Endothelial cell (in vitro differentiated cells): Measurements from ENCODE around the gene OCSTAMP. TPM values are rescaled to one million over a fixed set of nuclear protein-coding genes. Genes with fewer than 3 reads are reported as not detected.

Experiments
- DNase-seq: peaks from one replicate; pipeline ENCODE4 v3.0.0; 2021; ENCODE audit warnings: low spot score
- H3K27ac Mint-ChIP-seq: one replicate; pipeline ENCODE4 v1.8.0; 2021; ENCODE audit warnings: mixed read lengths, inconsistent platforms; ENCODE audit not compliant: unreplicated experiment
- H3K27me3 Mint-ChIP-seq: one replicate; pipeline ENCODE4 v1.8.0; 2021; ENCODE audit warnings: mild to moderate bottlenecking, moderate library complexity, mixed read lengths, inconsistent platforms; ENCODE audit not compliant: unreplicated experiment
- H3K36me3 Mint-ChIP-seq: one replicate; pipeline ENCODE4 v1.8.0; 2021; ENCODE audit warnings: mild to moderate bottlenecking, low read depth, mixed read lengths, inconsistent platforms; ENCODE audit not compliant: unreplicated experiment
- H3K4me1 Mint-ChIP-seq: one replicate; pipeline ENCODE4 v1.8.0; 2021; ENCODE audit warnings: mild to moderate bottlenecking, mixed read lengths, inconsistent platforms; ENCODE audit not compliant: unreplicated experiment
- H3K4me3 Mint-ChIP-seq: one replicate; pipeline ENCODE4 v1.8.0; 2021; ENCODE audit warnings: mild to moderate bottlenecking, mixed read lengths, inconsistent platforms; ENCODE audit not compliant: unreplicated experiment
- H3K9me3 Mint-ChIP-seq: one replicate; pipeline ENCODE4 v1.8.0; 2021; ENCODE audit warnings: mixed read lengths, inconsistent platforms; ENCODE audit not compliant: unreplicated experiment
- total RNA-seq: library from RNA; stranded (reverse); fragmentation: NEBNext Ultra II Directional; extraction: Animal tissue kit (Norgen Biotek cat#: 25700); gene quantifications from one replicate; pipeline ENCODE4 v1.2.1, GENCODE V29; 2021; ENCODE audit not compliant: unreplicated experiment
- TF ChIP-seq, protein P1 (sequence below): fragments of 200-600 bp; sonication (generic); IDR thresholded peaks from one replicate; pipeline ENCODE4 v1.5.0; 2021; ENCODE audit warnings: antibody characterized with exemption; ENCODE audit not compliant: unreplicated experiment

The OCSTAMP gene
- total RNA-seq, 1 donor from 2014 or later, result not detected

DNA sequence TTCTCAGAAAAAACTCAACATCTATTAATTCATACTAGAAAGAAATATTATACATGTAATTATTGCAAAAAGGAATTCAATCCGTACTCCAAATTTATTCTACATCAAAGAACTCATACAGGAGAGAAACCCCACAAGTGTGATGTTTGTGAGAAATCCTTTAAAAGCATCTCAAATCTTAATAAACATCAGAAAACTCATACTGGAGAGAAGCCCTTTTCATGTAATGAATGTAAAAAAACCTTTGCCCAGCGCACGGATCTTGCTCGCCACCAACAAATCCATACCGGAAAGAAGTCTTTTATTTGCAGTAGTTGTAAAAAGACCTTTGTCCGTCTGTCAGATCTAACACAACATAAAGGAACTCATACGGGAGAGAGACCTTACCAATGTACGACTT is 59.1 kb downstream of the OCSTAMP start:
- Mint-ChIP-seq H3K27me3 (no peaks in the 10 kb centered on the region), H3K36me3 (peaks cover 2% of the 10 kb centered on the region), H3K9me3 (no peaks in the 10 kb centered on the region), H3K4me3 (no peak overlapping the region), H3K4me1 (no peaks in the 10 kb centered on the region), H3K27ac (no peak overlapping the region)
- DNase-seq, result no peak
- TF ChIP-seq, protein P1, sequence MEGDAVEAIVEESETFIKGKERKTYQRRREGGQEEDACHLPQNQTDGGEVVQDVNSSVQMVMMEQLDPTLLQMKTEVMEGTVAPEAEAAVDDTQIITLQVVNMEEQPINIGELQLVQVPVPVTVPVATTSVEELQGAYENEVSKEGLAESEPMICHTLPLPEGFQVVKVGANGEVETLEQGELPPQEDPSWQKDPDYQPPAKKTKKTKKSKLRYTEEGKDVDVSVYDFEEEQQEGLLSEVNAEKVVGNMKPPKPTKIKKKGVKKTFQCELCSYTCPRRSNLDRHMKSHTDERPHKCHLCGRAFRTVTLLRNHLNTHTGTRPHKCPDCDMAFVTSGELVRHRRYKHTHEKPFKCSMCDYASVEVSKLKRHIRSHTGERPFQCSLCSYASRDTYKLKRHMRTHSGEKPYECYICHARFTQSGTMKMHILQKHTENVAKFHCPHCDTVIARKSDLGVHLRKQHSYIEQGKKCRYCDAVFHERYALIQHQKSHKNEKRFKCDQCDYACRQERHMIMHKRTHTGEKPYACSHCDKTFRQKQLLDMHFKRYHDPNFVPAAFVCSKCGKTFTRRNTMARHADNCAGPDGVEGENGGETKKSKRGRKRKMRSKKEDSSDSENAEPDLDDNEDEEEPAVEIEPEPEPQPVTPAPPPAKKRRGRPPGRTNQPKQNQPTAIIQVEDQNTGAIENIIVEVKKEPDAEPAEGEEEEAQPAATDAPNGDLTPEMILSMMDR, result no peak

Other genes starting within 250 kb of the OCSTAMP start
- 1.3 TPM for gene CDH22, start 242.2 kb downstream of the OCSTAMP start, total RNA-seq
- 35.6 TPM for gene ELMO2, start 144.0 kb downstream of the OCSTAMP start, total RNA-seq
- 19.5 TPM for gene ZNF334, start 37.1 kb downstream of the OCSTAMP start, total RNA-seq
- gene SLC13A3, start 100.8 kb upstream of the OCSTAMP start, total RNA-seq, result 0.90 TPM
- gene TP53RK, start 138.8 kb upstream of the OCSTAMP start, total RNA-seq, result 10.2 TPM
- 19.4 TPM for gene SLC2A10, start 159.0 kb upstream of the OCSTAMP start, total RNA-seq